WTC11 (cell line): ENCODE measurements around the gene HSD17B3. TPM values are rescaled to one million over a fixed set of nuclear protein-coding genes. Genes with fewer than 3 reads are reported as not detected.

Source experiments
- ATAC-seq: fragments of 200-7000 bp; cut with Tn5 transposase; 2 replicates; pipeline ENCODE4 v1.10.0; 2021; ENCODE audit warnings: mild to moderate bottlenecking, moderate library complexity
- CTCF ChIA-PET: fragments of 300-600 bp; sonication (Branson Sonifier 250); formaldehyde crosslinking; loops from one replicate; lab custom pipeline; 2021; ENCODE audit warnings: antibody characterized with exemption; lab: Charles Lee
- POLR2A ChIA-PET: fragments of 350-600 bp; sonication (Branson Sonifier 250); formaldehyde crosslinking; loops from one replicate; lab custom pipeline; 2021; ENCODE audit warnings: antibody characterized with exemption; lab: Charles Lee
- DNase-seq: peaks from one replicate; pipeline ENCODE4 v3.0.0; 2021; ENCODE audit warnings: low spot score
- H3K27ac Mint-ChIP-seq: 2 replicates; pipeline ENCODE4 v1.8.0; 2021; ENCODE audit warnings: mixed read lengths
- H3K27me3 Mint-ChIP-seq: 2 replicates; pipeline ENCODE4 v1.8.0; 2021; ENCODE audit warnings: low read depth, mild to moderate bottlenecking, moderate library complexity, mixed read lengths
- H3K36me3 Mint-ChIP-seq: 2 replicates; pipeline ENCODE4 v1.8.0; 2021; ENCODE audit warnings: mixed read lengths
- H3K4me1 Mint-ChIP-seq: 2 replicates; pipeline ENCODE4 v1.8.0; 2022; ENCODE audit warnings: mixed read lengths
- H3K4me3 Mint-ChIP-seq: 2 replicates; pipeline ENCODE4 v1.8.0; 2021; ENCODE audit warnings: mild to moderate bottlenecking, moderate library complexity, mixed read lengths
- H3K9me3 Mint-ChIP-seq: 2 replicates; pipeline ENCODE4 v1.8.0; 2021; ENCODE audit warnings: mixed read lengths
- ATF2 ChIP-seq: sonication (generic); formaldehyde crosslinking; IDR thresholded peaks from 2 replicates; pipeline ENCODE4 v1.8.1; 2022; ENCODE audit warnings: low read depth, missing genetic modification reagents, borderline replicate concordance
- CREM ChIP-seq: sonication (generic); formaldehyde crosslinking; IDR thresholded peaks from 2 replicates; pipeline ENCODE4 v1.8.1; 2022; ENCODE audit warnings: mild to moderate bottlenecking, missing genetic modification reagents, moderate library complexity
- CTCF ChIP-seq: fragments of 200-600 bp; IDR thresholded peaks from 2 replicates; pipeline ENCODE4 v1.8.0; 2022; ENCODE audit warnings: antibody characterized with exemption
- EMX1 ChIP-seq: fragments of 250-450 bp; sonication (Bioruptor Pico); IDR thresholded peaks from 2 replicates; pipeline ENCODE4 v1.8.0; 2021; ENCODE audit warnings: mild to moderate bottlenecking
- GABPB1 ChIP-seq: sonication (generic); formaldehyde crosslinking; IDR thresholded peaks from 2 replicates; pipeline ENCODE4 v1.8.1; 2023; ENCODE audit warnings: mild to moderate bottlenecking, missing genetic modification reagents
- GRHL2 ChIP-seq: fragments of 250-450 bp; sonication (Bioruptor Pico); IDR thresholded peaks from 2 replicates; pipeline ENCODE4 v1.8.0; 2022; ENCODE audit warnings: mild to moderate bottlenecking, moderate library complexity; ENCODE audit not compliant: insufficient replicate concordance, severe bottlenecking
- HMGA2 ChIP-seq: fragments of 250-450 bp; sonication (Bioruptor Pico); IDR thresholded peaks from 2 replicates; pipeline ENCODE4 v1.4.0; 2021; ENCODE audit warnings: mild to moderate bottlenecking, moderate library complexity
- IRF2 ChIP-seq: sonication (generic); formaldehyde crosslinking; IDR thresholded peaks from 2 replicates; pipeline ENCODE4 v1.8.0; 2022; ENCODE audit warnings: low read depth, missing genetic modification reagents, borderline replicate concordance
- JUN ChIP-seq: sonication (generic); formaldehyde crosslinking; IDR thresholded peaks from 2 replicates; pipeline ENCODE4 v1.8.0; 2023; ENCODE audit warnings: mild to moderate bottlenecking, missing genetic modification reagents
- MAX ChIP-seq: sonication (generic); formaldehyde crosslinking; IDR thresholded peaks from 2 replicates; pipeline ENCODE4 v1.8.0; 2022; ENCODE audit warnings: mild to moderate bottlenecking, missing genetic modification reagents
- NFATC4 ChIP-seq: fragments of 250-450 bp; sonication (Bioruptor Pico); IDR thresholded peaks from 2 replicates; pipeline ENCODE4 v1.9.0; 2021; ENCODE audit warnings: mild to moderate bottlenecking
- SP1 ChIP-seq: sonication (generic); formaldehyde crosslinking; conservative IDR thresholded peaks from 2 replicates; pipeline ENCODE4 v1.8.1; 2022; ENCODE audit warnings: missing genetic modification reagents
- ZNF138 ChIP-seq: sonication (generic); formaldehyde crosslinking; conservative IDR thresholded peaks from 2 replicates; pipeline ENCODE4 v1.8.1; 2022; ENCODE audit warnings: mild to moderate bottlenecking, moderate library complexity, missing genetic modification reagents
- ZNF219 ChIP-seq: sonication (generic); formaldehyde crosslinking; IDR thresholded peaks from 2 replicates; pipeline ENCODE4 v1.8.0; 2023; ENCODE audit warnings: missing genetic modification reagents, mild to moderate bottlenecking, borderline replicate concordance
- ZNF281 ChIP-seq: sonication (generic); formaldehyde crosslinking; IDR thresholded peaks from 2 replicates; pipeline ENCODE4 v1.8.0; 2023; ENCODE audit warnings: mild to moderate bottlenecking, missing genetic modification reagents
- ZNF317 ChIP-seq: sonication (generic); formaldehyde crosslinking; IDR thresholded peaks from 2 replicates; pipeline ENCODE4 v1.8.1; 2023; ENCODE audit warnings: low read depth, mild to moderate bottlenecking, moderate library complexity, missing genetic modification reagents, borderline replicate concordance
- ZNF512 ChIP-seq: sonication (generic); formaldehyde crosslinking; IDR thresholded peaks from 2 replicates; pipeline ENCODE4 v1.8.1; 2022; ENCODE audit warnings: missing genetic modification reagents, borderline replicate concordance
- total RNA-seq: library from RNA; stranded (reverse); gene quantifications from 3 replicates; pipeline ENCODE4 v1.2.3, GENCODE V29; 2021
- TF ChIP-seq, protein P1 (sequence below): sonication (generic); formaldehyde crosslinking; conservative IDR thresholded peaks from 2 replicates; pipeline ENCODE4 v1.8.1; 2023; ENCODE audit warnings: mild to moderate bottlenecking, low read depth, missing genetic modification reagents, moderate library complexity
- TF ChIP-seq, protein P2 (sequence below): sonication (generic); formaldehyde crosslinking; IDR thresholded peaks from 2 replicates; pipeline ENCODE4 v1.8.1; 2023; ENCODE audit warnings: mild to moderate bottlenecking, missing genetic modification reagents
- TF ChIP-seq, protein P3 (sequence below): sonication (generic); formaldehyde crosslinking; IDR thresholded peaks from 2 replicates; pipeline ENCODE4 v1.8.1; 2022; ENCODE audit warnings: mild to moderate bottlenecking, missing genetic modification reagents, moderate library complexity, borderline replicate concordance
- TF ChIP-seq, protein P4 (sequence below): sonication (generic); formaldehyde crosslinking; IDR thresholded peaks from 2 replicates; pipeline ENCODE4 v1.8.0; 2022; ENCODE audit warnings: mild to moderate bottlenecking, missing genetic modification reagents

Gene HSD17B3
- total RNA-seq, 1 experiment from 2014 or later = not detected

DNA sequence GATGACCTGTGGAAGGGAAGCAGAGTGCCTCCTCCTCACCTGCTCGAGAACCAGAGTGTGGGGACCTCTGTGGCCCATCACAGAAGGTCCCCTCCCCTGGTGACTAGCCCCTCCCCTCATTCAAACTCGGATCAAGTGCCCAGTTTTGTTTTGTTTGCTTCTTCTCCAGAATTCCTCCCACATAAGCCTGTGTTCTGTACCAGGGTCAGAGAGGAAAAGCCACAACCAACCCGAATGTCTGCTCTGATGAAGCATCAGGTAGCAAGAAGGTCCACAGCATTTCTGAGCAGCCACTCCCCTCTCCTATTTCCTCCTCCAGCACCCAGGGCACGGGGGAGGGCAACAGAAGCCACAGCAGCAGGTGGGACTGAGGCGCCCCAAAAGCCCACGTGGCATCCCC is 58.2 kb downstream of the HSD17B3 start (continued):
- TF ChIP-seq, protein P1, sequence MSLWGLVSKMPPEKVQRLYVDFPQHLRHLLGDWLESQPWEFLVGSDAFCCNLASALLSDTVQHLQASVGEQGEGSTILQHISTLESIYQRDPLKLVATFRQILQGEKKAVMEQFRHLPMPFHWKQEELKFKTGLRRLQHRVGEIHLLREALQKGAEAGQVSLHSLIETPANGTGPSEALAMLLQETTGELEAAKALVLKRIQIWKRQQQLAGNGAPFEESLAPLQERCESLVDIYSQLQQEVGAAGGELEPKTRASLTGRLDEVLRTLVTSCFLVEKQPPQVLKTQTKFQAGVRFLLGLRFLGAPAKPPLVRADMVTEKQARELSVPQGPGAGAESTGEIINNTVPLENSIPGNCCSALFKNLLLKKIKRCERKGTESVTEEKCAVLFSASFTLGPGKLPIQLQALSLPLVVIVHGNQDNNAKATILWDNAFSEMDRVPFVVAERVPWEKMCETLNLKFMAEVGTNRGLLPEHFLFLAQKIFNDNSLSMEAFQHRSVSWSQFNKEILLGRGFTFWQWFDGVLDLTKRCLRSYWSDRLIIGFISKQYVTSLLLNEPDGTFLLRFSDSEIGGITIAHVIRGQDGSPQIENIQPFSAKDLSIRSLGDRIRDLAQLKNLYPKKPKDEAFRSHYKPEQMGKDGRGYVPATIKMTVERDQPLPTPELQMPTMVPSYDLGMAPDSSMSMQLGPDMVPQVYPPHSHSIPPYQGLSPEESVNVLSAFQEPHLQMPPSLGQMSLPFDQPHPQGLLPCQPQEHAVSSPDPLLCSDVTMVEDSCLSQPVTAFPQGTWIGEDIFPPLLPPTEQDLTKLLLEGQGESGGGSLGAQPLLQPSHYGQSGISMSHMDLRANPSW = no peak
- no peak for TF ChIP-seq EMX1 (CRISPR knock-in tag)
- TF ChIP-seq, protein P2, sequence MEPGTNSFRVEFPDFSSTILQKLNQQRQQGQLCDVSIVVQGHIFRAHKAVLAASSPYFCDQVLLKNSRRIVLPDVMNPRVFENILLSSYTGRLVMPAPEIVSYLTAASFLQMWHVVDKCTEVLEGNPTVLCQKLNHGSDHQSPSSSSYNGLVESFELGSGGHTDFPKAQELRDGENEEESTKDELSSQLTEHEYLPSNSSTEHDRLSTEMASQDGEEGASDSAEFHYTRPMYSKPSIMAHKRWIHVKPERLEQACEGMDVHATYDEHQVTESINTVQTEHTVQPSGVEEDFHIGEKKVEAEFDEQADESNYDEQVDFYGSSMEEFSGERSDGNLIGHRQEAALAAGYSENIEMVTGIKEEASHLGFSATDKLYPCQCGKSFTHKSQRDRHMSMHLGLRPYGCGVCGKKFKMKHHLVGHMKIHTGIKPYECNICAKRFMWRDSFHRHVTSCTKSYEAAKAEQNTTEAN (CRISPR knock-in tag) = no peak

GRCh38 chr9:96242811-96243210 is 59.2 kb downstream of the HSD17B3 start:
- no peak for ATAC-seq
- CTCF ChIA-PET = interaction anchor here (1.0 to 5.4 kb wide), 4 partner anchors 10 to 85 kb away, joined by 3 to 35 read pairs (median 12); no protein-coding TSS in a partner anchor
- POLR2A ChIA-PET = no interaction called here

More at GRCh38 chr9:96242811-96243210, 59.2 kb downstream of the HSD17B3 start:
- peaks cover 4% of the 10 kb centered on the region for H3K36me3 Mint-ChIP-seq
- no peaks in the 10 kb centered on the region; the same call in 1 of the 2 replicates for H3K27me3 Mint-ChIP-seq
- no peak overlapping the region for H3K27ac Mint-ChIP-seq
- no peak for DNase-seq
- peaks cover 18% of the 10 kb centered on the region for H3K9me3 Mint-ChIP-seq
- no peak overlapping the region for H3K4me3 Mint-ChIP-seq
- TF ChIP-seq ZNF512 (CRISPR knock-in tag) = no peak
- no peak for TF ChIP-seq IRF2
- no peak for TF ChIP-seq NFATC4
- TF ChIP-seq HMGA2 (CRISPR knock-in tag) = no peak
- TF ChIP-seq GRHL2 = no peak
- no peak for TF ChIP-seq JUN (CRISPR knock-in tag)
- TF ChIP-seq ZNF138 (CRISPR knock-in tag) = no peak
- TF ChIP-seq ZNF219 = no peak
- TF ChIP-seq GABPB1 = no peak
- TF ChIP-seq CREM = no peak
- no peak for TF ChIP-seq ZNF281 (CRISPR knock-in tag)
- no peak for TF ChIP-seq ATF2
- TF ChIP-seq ZNF317 (CRISPR knock-in tag) = no peak
- no peak for TF ChIP-seq MAX
- TF ChIP-seq, protein P3, sequence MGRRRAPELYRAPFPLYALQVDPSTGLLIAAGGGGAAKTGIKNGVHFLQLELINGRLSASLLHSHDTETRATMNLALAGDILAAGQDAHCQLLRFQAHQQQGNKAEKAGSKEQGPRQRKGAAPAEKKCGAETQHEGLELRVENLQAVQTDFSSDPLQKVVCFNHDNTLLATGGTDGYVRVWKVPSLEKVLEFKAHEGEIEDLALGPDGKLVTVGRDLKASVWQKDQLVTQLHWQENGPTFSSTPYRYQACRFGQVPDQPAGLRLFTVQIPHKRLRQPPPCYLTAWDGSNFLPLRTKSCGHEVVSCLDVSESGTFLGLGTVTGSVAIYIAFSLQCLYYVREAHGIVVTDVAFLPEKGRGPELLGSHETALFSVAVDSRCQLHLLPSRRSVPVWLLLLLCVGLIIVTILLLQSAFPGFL (CRISPR knock-in tag) = no peak
- TF ChIP-seq, protein P4, sequence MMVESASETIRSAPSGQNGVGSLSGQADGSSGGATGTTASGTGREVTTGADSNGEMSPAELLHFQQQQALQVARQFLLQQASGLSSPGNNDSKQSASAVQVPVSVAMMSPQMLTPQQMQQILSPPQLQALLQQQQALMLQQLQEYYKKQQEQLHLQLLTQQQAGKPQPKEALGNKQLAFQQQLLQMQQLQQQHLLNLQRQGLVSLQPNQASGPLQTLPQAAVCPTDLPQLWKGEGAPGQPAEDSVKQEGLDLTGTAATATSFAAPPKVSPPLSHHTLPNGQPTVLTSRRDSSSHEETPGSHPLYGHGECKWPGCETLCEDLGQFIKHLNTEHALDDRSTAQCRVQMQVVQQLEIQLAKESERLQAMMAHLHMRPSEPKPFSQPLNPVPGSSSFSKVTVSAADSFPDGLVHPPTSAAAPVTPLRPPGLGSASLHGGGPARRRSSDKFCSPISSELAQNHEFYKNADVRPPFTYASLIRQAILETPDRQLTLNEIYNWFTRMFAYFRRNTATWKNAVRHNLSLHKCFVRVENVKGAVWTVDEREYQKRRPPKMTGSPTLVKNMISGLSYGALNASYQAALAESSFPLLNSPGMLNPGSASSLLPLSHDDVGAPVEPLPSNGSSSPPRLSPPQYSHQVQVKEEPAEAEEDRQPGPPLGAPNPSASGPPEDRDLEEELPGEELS = no peak
- TF ChIP-seq SP1 (CRISPR knock-in tag) = no peak
- no peak for TF ChIP-seq CTCF
- peaks cover 2% of the 10 kb centered on the region; the same call in 1 of the 2 replicates for H3K4me1 Mint-ChIP-seq
